H9 (cell line): ENCODE measurements around the gene DNAJC5. TPM values are rescaled to one million over a fixed set of nuclear protein-coding genes. Genes with fewer than 3 reads are reported as not detected.

Experiments used
- DNase-seq: peaks from one replicate; pipeline ENCODE4 v3.0.0-alpha.2; 2017
- H2AFZ ChIP-seq: one replicate; pipeline ENCODE4 v1.6.1; 2013; ENCODE audit warnings: mild to moderate bottlenecking, low read length, control low read depth, moderate library complexity
- H2AK5ac ChIP-seq: 2 replicates; pipeline ENCODE4 v1.6.1; 2013; ENCODE audit warnings: low read length, control low read depth, mixed read lengths; ENCODE audit not compliant: insufficient read length
- H2BK120ac ChIP-seq: one replicate; pipeline ENCODE4 v1.6.1; 2013; ENCODE audit warnings: low read depth, mild to moderate bottlenecking, low read length, control low read depth, inconsistent platforms; ENCODE audit not compliant: poor library complexity, severe bottlenecking
- H2BK12ac ChIP-seq: 2 replicates; pipeline ENCODE4 v1.6.1; 2013; ENCODE audit warnings: low read length, control low read depth, mixed read lengths, low read depth; ENCODE audit not compliant: insufficient read length
- H2BK15ac ChIP-seq: 2 replicates; pipeline ENCODE4 v1.6.1; 2013; ENCODE audit warnings: low read depth, low read length, control low read depth
- H2BK20ac ChIP-seq: one replicate; pipeline ENCODE4 v1.6.1; 2013; ENCODE audit warnings: low read depth, mild to moderate bottlenecking, low read length, control low read depth, inconsistent platforms; ENCODE audit not compliant: poor library complexity, severe bottlenecking
- H2BK5ac ChIP-seq: 2 replicates; pipeline ENCODE4 v1.6.1; 2013; ENCODE audit warnings: low read length, control low read depth, mixed read lengths; ENCODE audit not compliant: insufficient read length
- H3K14ac ChIP-seq: 2 replicates; pipeline ENCODE4 v1.6.1; 2013; ENCODE audit warnings: low read length, control low read depth; ENCODE audit not compliant: insufficient read depth
- H3K18ac ChIP-seq: 2 replicates; pipeline ENCODE4 v1.6.1; 2013; ENCODE audit warnings: low read depth, mild to moderate bottlenecking, mixed read lengths, low read length, control low read depth; ENCODE audit not compliant: insufficient read length
- H3K23ac ChIP-seq: 2 replicates; pipeline ENCODE4 v1.6.1; 2013; ENCODE audit warnings: low read length, control low read depth, mixed read lengths, low read depth; ENCODE audit not compliant: insufficient read length
- H3K23me2 ChIP-seq: 2 replicates; pipeline ENCODE4 v1.6.1; 2013; ENCODE audit warnings: low read depth, mild to moderate bottlenecking, mixed read lengths, low read length, control low read depth; ENCODE audit not compliant: insufficient read length, poor library complexity, severe bottlenecking
- H3K27ac ChIP-seq: 2 replicates; pipeline ENCODE4 v1.5.1; 2013; ENCODE audit warnings: low read length, control low read depth, mixed read lengths, low read depth; ENCODE audit not compliant: insufficient read length
- H3K27me3 ChIP-seq: 2 replicates; pipeline ENCODE4 v1.6.1; 2013; ENCODE audit warnings: low read length, control low read depth, inconsistent platforms; ENCODE audit not compliant: insufficient read depth
- H3K4ac ChIP-seq: 2 replicates; pipeline ENCODE4 v1.6.1; 2013; ENCODE audit warnings: low read depth, mild to moderate bottlenecking, control low read depth, inconsistent platforms, low read length, moderate library complexity
- H3K4me1 ChIP-seq: 2 replicates; pipeline ENCODE4 v1.6.1; 2013; ENCODE audit warnings: low read length, control low read depth, inconsistent platforms; ENCODE audit not compliant: insufficient read depth
- H3K4me2 ChIP-seq: 2 replicates; pipeline ENCODE4 v1.6.1; 2013; ENCODE audit warnings: low read length, control low read depth, mixed read lengths; ENCODE audit not compliant: insufficient read length, insufficient read depth
- H3K56ac ChIP-seq: 2 replicates; pipeline ENCODE4 v1.6.1; 2013; ENCODE audit warnings: low read depth, mild to moderate bottlenecking, mixed read lengths, low read length, control low read depth; ENCODE audit not compliant: insufficient read length
- H3K79me1 ChIP-seq: 2 replicates; pipeline ENCODE4 v1.6.1; 2013; ENCODE audit warnings: low read depth, mild to moderate bottlenecking, moderate library complexity, low read length, control low read depth, inconsistent platforms; ENCODE audit not compliant: insufficient read depth, poor library complexity, severe bottlenecking
- H3K79me2 ChIP-seq: 2 replicates; pipeline ENCODE4 v1.6.1; 2013; ENCODE audit warnings: low read length, control low read depth, inconsistent platforms; ENCODE audit not compliant: insufficient read depth
- H3K9ac ChIP-seq: 2 replicates; pipeline ENCODE4 v1.6.1; 2013; ENCODE audit warnings: low read length, control low read depth, mixed read lengths; ENCODE audit not compliant: insufficient read length; ENCODE audit errors: extremely low read depth
- H3K9me3 ChIP-seq: one replicate; pipeline ENCODE4 v1.6.1; 2013; ENCODE audit warnings: low read depth, low read length, inconsistent platforms; ENCODE audit not compliant: control insufficient read depth
- H3T11ph ChIP-seq: one replicate; pipeline ENCODE4 v1.6.1; 2013; ENCODE audit warnings: mild to moderate bottlenecking, low read length, control low read depth, inconsistent platforms
- H4K20me1 ChIP-seq: one replicate; pipeline ENCODE4 v1.6.1; 2013; ENCODE audit not compliant: control insufficient read depth, insufficient read length, insufficient read depth
- H4K5ac ChIP-seq: 2 replicates; pipeline ENCODE4 v1.6.1; 2013; ENCODE audit warnings: low read depth, mild to moderate bottlenecking, mixed read lengths, low read length, control low read depth; ENCODE audit not compliant: insufficient read length
- H4K8ac ChIP-seq: replicated peaks from 2 replicates; pipeline ENCODE4 v1.6.1; 2013; ENCODE audit warnings: low read length, control low read depth, mixed read lengths, low read depth; ENCODE audit not compliant: insufficient read length
- H4K91ac ChIP-seq: 2 replicates; pipeline ENCODE4 v1.6.1; 2013; ENCODE audit warnings: low read depth, mild to moderate bottlenecking, moderate library complexity, mixed read lengths, low read length, control low read depth; ENCODE audit not compliant: insufficient read length
- H3K27ac Mint-ChIP-seq, 3 experiments: 2 replicates in 2 of 3; 3 replicates in 1 of 3; pipeline ENCODE4 v1.8.0; 2020 to 2021; ENCODE audit warnings: mixed read lengths in 3 of 3, mild to moderate bottlenecking in 1 of 3, moderate library complexity in 1 of 3
- H3K27me3 Mint-ChIP-seq: 2 replicates; pipeline ENCODE4 v1.8.0; 2021; ENCODE audit warnings: low read depth, mild to moderate bottlenecking, moderate library complexity, mixed read lengths
- H3K36me3 Mint-ChIP-seq, 3 experiments: 2 replicates in 2 of 3; 3 replicates in 1 of 3; pipeline ENCODE4 v1.8.0; 2020 to 2021; ENCODE audit warnings: low read depth in 3 of 3, mixed read lengths in 3 of 3; ENCODE audit not compliant: insufficient read depth in 1 of 3
- H3K4me1 Mint-ChIP-seq, 2 experiments: 2 replicates each; pipeline ENCODE4 v1.8.0; 2020; ENCODE audit warnings: mixed read lengths in 2 of 2
- H3K4me3 Mint-ChIP-seq, 2 experiments: 2 replicates in 1 of 2; 3 replicates in 1 of 2; pipeline ENCODE4 v1.8.0; 2020 to 2021; ENCODE audit warnings: mild to moderate bottlenecking in 2 of 2, mixed read lengths in 2 of 2, moderate library complexity in 1 of 2
- H3K9me3 Mint-ChIP-seq, 2 experiments: 2 replicates in 1 of 2; 3 replicates in 1 of 2; pipeline ENCODE4 v1.8.0; 2020; ENCODE audit warnings: mild to moderate bottlenecking in 2 of 2, mixed read lengths in 2 of 2, moderate library complexity in 1 of 2
- WGBS: extraction: QIAGEN DNeasy Blood & Tissue Kit; methylation state at CpG from one replicate; pipeline ENCODE4 v1.1.7; 2013; ENCODE audit warnings: missing lambda C conversion rate, low lambda C conversion rate, mixed read lengths; ENCODE audit not compliant: insufficient read length; ENCODE audit errors: extremely low coverage; 5-methylcytosine and 5-hydroxymethylcytosine counted together
- total RNA-seq: library from RNA; stranded (reverse); gene quantifications from 2 replicates; pipeline ENCODE4 v1.2.1, GENCODE V29; 2021
- TF ChIP-seq, protein P1 (sequence below): fragments of 200-600 bp; sonication (generic); conservative IDR thresholded peaks from 3 replicates; pipeline ENCODE4 v1.8.0; 2021; ENCODE audit warnings: antibody characterized with exemption, mild to moderate bottlenecking

DNAJC5 gene
- total RNA-seq, 1 experiment from 2014 or later: 43.0 TPM

DNA sequence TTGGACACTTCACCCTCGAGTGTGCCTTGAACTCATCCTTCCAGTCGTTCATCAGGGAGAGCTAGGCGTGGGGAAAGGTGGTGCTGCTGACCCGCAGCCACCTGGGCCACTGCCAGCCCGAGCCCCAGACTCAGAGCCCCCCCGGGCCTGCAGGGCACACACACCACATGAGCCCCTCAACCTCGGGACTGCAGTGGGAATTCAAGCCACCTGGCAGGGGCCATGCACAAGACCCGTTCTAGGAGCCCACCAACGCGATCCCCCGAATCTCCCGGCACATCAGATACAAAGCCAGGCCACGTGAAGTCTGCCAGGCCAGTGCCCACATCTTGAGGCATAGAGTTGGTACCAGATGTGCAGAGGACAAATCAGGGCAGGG is 72.0 kb downstream of the DNAJC5 start:
- H3K36me3 Mint-ChIP-seq: peaks cover 15 to 51% (median 41%) of the 10 kb centered on the region in 3 experiments; a peak in 6 of 7 replicates
- no CpG with 5 or more reads among the region's 13 CpGs for WGBS

More for the DNA sequence above, 72.0 kb downstream of the DNAJC5 start:
- Mint-ChIP-seq H3K9me3 (peaks cover 2 to 10% of the 10 kb centered on the region in 2 experiments; a peak in 3 of 5 replicates), H3K27me3 (peaks cover 11% of the 10 kb centered on the region), H3K4me3 (no peak overlapping the region; a peak in 1 of 5 replicates), H3K27ac (no peak overlapping the region), H3K4me1 (peaks cover 5 to 10% of the 10 kb centered on the region in 2 experiments; a peak in 3 of 4 replicates)
- TF ChIP-seq, protein P1, sequence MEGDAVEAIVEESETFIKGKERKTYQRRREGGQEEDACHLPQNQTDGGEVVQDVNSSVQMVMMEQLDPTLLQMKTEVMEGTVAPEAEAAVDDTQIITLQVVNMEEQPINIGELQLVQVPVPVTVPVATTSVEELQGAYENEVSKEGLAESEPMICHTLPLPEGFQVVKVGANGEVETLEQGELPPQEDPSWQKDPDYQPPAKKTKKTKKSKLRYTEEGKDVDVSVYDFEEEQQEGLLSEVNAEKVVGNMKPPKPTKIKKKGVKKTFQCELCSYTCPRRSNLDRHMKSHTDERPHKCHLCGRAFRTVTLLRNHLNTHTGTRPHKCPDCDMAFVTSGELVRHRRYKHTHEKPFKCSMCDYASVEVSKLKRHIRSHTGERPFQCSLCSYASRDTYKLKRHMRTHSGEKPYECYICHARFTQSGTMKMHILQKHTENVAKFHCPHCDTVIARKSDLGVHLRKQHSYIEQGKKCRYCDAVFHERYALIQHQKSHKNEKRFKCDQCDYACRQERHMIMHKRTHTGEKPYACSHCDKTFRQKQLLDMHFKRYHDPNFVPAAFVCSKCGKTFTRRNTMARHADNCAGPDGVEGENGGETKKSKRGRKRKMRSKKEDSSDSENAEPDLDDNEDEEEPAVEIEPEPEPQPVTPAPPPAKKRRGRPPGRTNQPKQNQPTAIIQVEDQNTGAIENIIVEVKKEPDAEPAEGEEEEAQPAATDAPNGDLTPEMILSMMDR: no peak
- H3K18ac ChIP-seq: no peak overlapping the region
- H3K4me2 ChIP-seq: no peak overlapping the region
- H2BK20ac ChIP-seq: no peak overlapping the region
- H4K8ac ChIP-seq: no peak overlapping the region
- H3K9ac ChIP-seq: no peak overlapping the region
- H3T11ph ChIP-seq: no peak overlapping the region
- H3K23me2 ChIP-seq: peaks cover 11% of the 10 kb centered on the region
- no peaks in the 10 kb centered on the region for H3K79me2 ChIP-seq
- H2BK12ac ChIP-seq: no peak overlapping the region
- no peaks in the 10 kb centered on the region; the same call in 1 of the 2 replicates for H3K4me1 ChIP-seq
- no peaks in the 10 kb centered on the region; the same call in 1 of the 2 replicates for H3K27me3 ChIP-seq
- no peak overlapping the region for H2BK5ac ChIP-seq
- no peak overlapping the region for H2BK120ac ChIP-seq
- no peak overlapping the region for H4K5ac ChIP-seq
- H3K23ac ChIP-seq: no peak overlapping the region
- H2BK15ac ChIP-seq: no peak overlapping the region
- no peak overlapping the region for H2AFZ ChIP-seq
- H3K9me3 ChIP-seq: peaks cover 40% of the 10 kb centered on the region
- no peak overlapping the region for H4K91ac ChIP-seq
- H2AK5ac ChIP-seq: no peak overlapping the region
- no peak overlapping the region for H3K4ac ChIP-seq
- no peak for DNase-seq
- H3K56ac ChIP-seq: no peak overlapping the region
- H4K20me1 ChIP-seq: no peaks in the 10 kb centered on the region
- no peak overlapping the region for H3K27ac ChIP-seq
- no peaks in the 10 kb centered on the region for H3K79me1 ChIP-seq
- no peak overlapping the region for H3K14ac ChIP-seq
